Head of caudate nucleus (tissue), 42 donors: Measurements from ENCODE around the gene SLC16A8.
"Not testable (repeated sequence)": the region's sequence is repeated elsewhere in the genome, so short reads cannot be mapped to it uniquely, and the experiment has no call there.

Source experiments
- DNase-seq, 42 donors: peaks; one replicate each; pipeline versions ENCODE4 v3.0.0 to v3.0.0-alpha.2; 2020 to 2021; ENCODE audit warnings: mixed read lengths in 7 of 42
- intact Hi-C: fragments of 100-400 bp; cut with DNase I; formaldehyde crosslinking; loops from one replicate; pipeline ENCODE4 v1.15.0; 2022

The SLC16A8 gene

GRCh38 chr22:38089474-38089851 is 5.5 kb upstream of the SLC16A8 start:
- intact Hi-C loops: no loop called here
- DNase-seq: no peak

DNA sequence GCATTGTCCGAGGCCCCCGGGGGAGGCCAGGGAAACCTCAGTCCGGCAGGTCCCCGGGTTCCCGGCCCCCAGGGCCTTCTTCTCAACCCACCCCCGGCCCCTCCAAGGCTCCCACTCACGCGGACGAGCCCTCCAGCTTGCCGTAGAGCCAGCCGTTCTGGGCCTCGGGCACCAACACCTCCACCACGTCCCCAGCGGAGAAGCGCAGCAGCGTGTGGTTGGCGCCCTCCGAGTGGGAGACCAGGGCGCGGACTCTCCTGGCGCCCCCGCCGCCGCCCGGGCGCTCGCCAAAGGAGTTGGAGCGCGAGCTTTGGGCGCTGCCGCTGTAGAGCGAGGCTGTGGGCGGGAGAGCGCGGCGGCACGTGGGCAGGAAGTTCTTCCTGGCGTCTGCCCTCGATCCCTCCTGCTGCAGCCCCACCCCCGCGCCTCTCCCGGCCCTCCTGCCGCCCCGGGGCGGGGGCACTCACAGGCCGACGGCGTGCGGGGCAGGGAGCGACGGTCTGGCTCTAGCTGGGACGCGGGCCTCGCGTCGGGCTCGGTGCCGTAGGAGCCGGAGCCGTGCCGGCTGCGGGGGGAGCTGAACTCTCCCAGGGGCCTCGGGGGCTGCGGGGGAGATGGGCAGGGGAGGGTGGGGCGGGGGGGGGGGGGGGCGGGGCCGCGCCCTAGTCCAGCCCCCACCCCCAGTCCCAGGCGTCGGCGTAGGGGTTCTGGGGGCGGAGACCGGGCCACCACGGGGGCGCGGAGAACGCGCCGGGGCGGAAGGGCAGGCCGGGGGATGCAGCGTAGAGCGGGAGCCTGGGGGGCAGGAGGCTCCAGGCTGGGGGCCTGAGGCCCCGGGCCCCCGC is 4.9 kb upstream of the SLC16A8 start:
- DNase-seq: peak in 6 of 42 donors; percentile 41 to 61 (median 54)
- intact Hi-C loops: no loop called here

GRCh38 chr22:38087855-38088254 is 3.9 kb upstream of the SLC16A8 start:
- DNase-seq: no peak
- intact Hi-C loops: no loop called here

DNA sequence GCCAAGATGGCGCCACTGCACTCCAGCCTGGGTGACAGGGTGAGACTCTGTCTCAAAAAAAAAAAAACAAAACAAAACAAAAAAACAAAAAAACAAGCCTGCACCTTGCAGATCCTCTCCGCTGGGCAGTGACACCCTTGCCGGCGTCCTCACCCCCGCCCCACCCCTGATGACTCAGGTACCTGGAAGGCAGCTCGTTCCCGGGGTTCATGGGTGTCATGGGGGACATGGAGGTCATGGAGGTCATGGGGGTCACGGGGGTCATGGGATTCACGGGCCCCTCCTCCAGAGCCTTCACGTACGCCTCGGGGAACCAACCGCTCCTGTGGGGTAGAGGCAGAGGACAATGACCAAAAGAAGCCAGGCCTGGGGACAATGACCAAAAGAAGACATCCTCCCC is 3.0 kb upstream of the SLC16A8 start:
- no peak for DNase-seq
- intact Hi-C loops: no loop called here

DNA sequence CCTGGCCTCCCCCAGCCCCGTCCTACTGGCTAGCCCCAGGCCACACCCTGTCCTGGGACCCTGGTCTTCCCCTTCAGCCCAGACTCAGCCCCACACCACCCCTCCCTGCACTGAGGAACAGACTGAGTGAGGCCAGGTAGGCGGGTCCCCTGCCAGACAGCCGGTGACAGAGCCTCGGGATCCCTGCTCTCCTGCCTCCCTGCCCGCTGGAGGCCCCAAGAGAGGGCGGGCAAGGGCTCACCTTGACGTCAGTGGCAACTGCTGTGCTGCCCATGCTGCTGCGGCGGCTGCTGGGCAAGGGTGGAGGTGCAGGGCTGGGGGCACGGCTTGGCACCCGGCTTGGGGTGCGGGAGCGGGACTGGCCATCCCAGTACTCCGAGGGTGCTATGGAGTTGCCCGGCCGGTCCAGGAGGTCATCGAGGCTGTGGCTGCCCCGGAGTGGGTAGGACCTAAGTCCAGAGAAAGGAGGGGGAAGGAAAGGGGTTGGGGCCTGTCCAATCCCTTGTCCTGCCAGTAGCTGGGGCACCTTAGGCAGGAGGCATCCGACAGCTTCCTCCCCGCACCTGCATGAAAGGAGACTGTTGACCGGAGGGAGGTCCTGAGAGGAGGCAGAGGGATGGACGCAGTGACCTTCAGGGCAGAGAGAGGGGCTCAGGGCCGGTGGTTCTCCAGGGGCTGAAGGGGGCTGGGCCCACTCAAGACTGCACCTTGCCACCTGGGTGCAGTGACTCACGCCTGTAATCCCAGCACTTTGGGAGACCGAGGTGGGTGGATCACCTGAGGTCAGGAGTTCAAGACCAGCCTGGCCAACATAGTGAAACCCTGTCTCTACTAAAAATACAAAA is 2.2 kb upstream of the SLC16A8 start:
- intact Hi-C loops: no loop called here
- no peak for DNase-seq

DNA sequence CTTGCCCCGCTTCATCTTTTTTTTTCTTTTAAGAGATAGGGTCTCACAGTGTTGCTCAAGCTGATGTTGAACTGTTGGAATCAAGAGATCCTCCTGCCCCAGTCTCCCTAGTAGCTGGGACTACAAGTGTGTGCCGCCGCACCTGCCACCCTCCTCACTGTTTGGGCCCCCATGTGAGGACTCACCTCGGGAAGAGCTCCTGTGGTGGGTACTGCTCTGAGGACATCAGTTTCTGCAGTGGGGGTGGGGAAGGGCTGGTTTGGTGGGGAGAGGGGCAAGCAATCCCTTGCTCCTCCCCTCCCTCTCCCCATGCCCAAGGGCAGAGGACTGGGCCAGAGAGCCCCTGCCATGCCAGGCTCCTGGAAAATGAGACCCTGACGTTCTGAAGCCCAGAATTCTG is 1.5 kb upstream of the SLC16A8 start:
- DNase-seq: no peak
- intact Hi-C loops: no loop called here

GRCh38 chr22:38085056-38085455 is 1.1 kb upstream of the SLC16A8 start:
- no peak for DNase-seq
- intact Hi-C loops: no loop called here

DNA sequence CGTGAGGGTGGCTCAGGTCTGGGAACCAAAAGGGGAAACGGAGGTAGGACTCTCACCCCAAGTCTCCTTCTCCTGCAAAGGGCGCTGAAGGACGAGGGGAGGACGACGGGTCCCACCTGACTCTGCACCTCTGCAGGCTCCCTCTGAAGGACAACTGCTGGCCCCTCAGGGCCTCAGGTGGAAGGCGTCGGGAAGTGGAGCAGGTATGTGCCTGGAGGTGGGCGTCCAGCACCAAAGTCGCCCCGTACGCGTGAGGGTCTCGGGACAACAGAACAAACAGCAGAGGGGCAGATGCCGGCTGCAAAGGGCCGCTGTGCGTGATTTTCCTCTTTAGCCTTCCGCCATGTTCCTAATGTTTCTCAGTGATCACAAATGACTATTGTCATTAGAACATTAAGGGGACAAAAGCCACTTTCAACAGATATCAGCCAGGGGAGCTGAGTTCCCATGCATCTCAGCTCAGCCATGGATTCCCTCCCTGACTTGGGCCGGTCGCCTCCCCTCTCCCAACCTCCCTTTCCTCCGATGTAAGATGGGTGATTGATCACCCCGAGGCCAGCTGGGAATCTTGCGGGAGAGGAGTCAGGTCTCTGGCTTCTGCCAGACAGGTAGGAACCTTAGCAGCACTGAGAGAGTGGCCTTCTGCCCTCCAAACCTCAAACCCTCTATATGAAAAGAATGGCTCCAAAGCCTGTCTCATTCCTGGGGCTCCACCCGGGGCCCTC is 836 bp downstream of the SLC16A8 start:
- intact Hi-C loops: no loop called here
- no peak for DNase-seq

- intact Hi-C loops: no loop called here
- DNase-seq: peak in 2 of 42 donors; percentile 20 to 47
Measured at GRCh38 chr22:38081941-38082828, 1.8 kb downstream of the SLC16A8 start.

GRCh38 chr22:38081636-38081940 is 2.4 kb downstream of the SLC16A8 start:
- no peak for DNase-seq
- intact Hi-C loops: no loop called here

DNA sequence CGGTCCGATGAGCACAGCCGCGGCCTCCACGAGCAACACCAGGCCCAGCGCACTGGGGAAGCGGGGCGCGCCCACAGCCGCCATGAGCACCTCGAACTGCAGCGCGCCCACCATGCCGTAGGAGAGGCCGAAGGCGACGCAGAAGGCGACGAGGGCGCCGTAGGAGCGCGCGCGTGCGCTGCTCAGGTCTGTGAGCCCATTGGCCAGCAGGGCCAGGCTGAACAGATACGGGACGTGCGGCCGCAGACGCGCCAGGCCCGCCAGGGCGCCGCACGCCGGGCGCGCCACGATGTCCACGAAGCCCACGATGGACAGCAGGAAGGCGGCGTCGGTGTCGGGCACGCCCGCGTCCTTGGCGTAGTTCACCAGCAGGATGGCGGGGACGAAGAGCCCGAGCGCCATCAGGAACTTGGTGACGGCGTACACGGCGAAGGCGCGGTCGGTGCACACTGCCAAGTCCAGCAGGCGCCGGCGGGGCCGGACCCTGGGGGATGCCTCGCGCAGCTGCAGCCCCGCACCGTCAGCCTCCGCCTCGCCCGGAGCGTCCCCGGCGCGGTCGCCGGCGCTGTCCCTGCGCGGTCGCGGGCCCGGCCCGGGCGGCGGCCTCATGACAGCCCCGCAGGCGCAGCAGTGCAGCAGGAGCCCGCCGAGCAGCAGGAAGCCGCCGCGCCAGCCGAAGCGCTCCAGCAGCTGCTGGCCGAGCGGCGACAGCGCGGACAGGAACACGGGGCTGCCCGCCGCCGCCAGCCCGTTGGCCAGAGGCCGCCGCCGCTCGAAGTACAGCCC is 2.9 kb downstream of the SLC16A8 start:
- intact Hi-C loops: no loop called here
- peak in 41 of 42 donors; percentile 53 to 89 (median 72) for DNase-seq

- no peak for DNase-seq
- intact Hi-C loops: no loop called here
Measured at GRCh38 chr22:38080474-38080849, 3.5 kb downstream of the SLC16A8 start.

GRCh38 chr22:38079804-38080203 is 4.2 kb downstream of the SLC16A8 start:
- peak in 1 of 42 donors; percentile 23 for DNase-seq
- intact Hi-C loops: loop anchor here (10.0 kb wide), 1 partner anchor 495 kb away; the partner anchor contains the start of gene DMC1

DNA sequence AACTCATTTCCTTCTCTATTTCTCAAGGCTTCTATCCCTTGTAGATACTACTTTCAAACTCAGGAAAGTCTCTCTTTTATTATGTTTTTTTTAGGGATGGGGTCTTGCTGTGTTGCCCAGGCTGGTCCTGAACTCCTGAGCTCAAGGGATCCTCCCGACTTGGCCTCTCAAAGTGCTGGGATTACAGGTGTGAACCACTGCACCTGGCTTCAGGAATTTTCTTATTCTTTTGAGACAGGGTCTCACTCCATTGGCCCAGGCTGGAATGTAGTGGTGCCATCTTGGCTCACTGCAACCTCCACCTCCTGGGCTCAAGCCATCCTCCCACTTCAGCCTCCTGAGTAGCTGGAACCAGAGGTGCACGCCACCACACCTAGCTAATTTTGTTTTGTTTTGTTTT is 4.8 kb downstream of the SLC16A8 start:
- intact Hi-C loops: loop anchor here (10.0 kb wide), 1 partner anchor 496 kb away; the partner anchor contains the start of gene DMC1

GRCh38 chr22:38078046-38078840 is 5.7 kb downstream of the SLC16A8 start:
- intact Hi-C loops: loop anchor here (10.0 kb wide), 1 partner anchor 497 kb away; the partner anchor contains the start of gene DMC1
- peak in 1 of 42 donors; percentile 30 for DNase-seq

More for the DNA sequence above, 4.8 kb downstream of the SLC16A8 start:
- DNase-seq: not testable (repeated sequence)

DNA sequence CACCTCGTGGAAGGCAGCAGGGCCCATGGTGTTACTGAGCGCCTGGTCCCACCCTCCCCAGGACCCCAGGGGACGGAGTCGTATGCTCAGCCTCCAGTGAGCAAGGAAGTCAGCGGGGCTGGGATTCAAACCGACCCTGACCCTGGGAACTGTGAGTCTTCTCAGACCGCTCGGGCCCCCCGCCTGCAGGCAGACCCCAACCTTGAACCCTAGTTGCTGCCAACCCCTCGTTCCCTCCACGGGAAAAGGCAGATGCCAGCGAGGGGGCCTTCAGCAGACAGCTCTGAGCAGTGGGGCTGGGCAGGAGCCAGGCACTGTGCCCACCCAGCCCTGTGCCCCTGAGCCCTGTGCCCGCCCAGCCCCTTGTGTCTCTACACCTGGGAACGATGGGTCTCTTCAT is 6.4 kb downstream of the SLC16A8 start:
- intact Hi-C loops: loop anchor here (10.0 kb wide), 1 partner anchor 497 kb away; the partner anchor contains the start of gene DMC1
- no peak for DNase-seq

DNA sequence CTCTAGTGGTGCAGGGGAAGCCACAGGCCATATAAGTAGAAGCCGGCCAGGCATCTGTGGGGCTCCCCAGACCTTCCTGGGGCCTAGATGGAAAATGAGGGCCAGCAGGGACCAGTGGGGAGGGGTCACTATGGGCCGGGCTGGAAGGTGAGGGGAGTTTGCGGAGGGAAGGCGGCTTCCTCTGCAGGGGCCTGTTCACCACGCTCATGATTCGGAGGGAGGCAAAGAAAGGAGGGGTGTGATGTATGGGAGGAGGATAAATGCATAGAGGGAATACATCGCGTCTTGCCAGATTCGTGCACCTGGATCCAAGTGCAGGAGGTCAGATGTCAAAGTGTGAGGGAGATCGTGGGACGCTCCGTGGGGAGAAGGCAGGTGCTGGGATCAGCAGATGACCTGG is 6.9 kb downstream of the SLC16A8 start:
- intact Hi-C loops: loop anchor here (10.0 kb wide), 1 partner anchor 498 kb away; the partner anchor contains the start of gene DMC1
- no peak for DNase-seq
